HCT116 (cell line): ENCODE results near the gene ZNF581. TPM values are rescaled to one million over a fixed set of nuclear protein-coding genes. Genes with fewer than 3 reads are reported as not detected.

Experiments
- ATAC-seq: fragments of 200-7000 bp; cut with Tn5 transposase; 2 replicates; pipeline ENCODE4 v1.9.1; 2020; ENCODE audit warnings: mild to moderate bottlenecking, moderate library complexity
- BruUV-seq: library from RNA; stranded (reverse); fragments of 400-500 nt; replicated peaks from 2 replicates; lab custom pipeline; 2021; lab: Mats Ljungman, UMichigan
- CTCF ChIA-PET: fragments of 300-600 bp; sonication (Branson Sonifier 250); formaldehyde crosslinking; loops from one replicate; lab custom pipeline; 2021; ENCODE audit warnings: antibody characterized with exemption; lab: Charles Lee
- POLR2A ChIA-PET: fragments of 300-600, 350-600 bp; sonication (Branson Sonifier 250); formaldehyde crosslinking; loops from one replicate; lab custom pipeline; 2021; ENCODE audit warnings: antibody characterized with exemption; lab: Charles Lee
- RAD21 ChIA-PET, 2 experiments: fragments of 300-600 bp; sonication (Branson Sonifier 250); formaldehyde crosslinking; loops; one replicate each; lab custom pipeline; 2023; ENCODE audit warnings: low total read pairs in 2 of 2; ENCODE audit not compliant: uncharacterized antibody in 2 of 2, unreplicated experiment in 2 of 2, low non-redundant PET in 1 of 2; lab: Charles Lee
- DNase-seq: peaks from one replicate; pipeline ENCODE4 v3.0.0-alpha.2; 2010; ENCODE audit warnings: low read depth, low spot score
- H2AFZ ChIP-seq: fragments of 200-600 bp; shearing (Covaris generic), sonication (generic); 2 replicates; pipeline ENCODE4 v1.6.1; 2017; ENCODE audit warnings: low read depth, mixed run types, mixed read lengths, antibody characterized with exemption, low read length; ENCODE audit not compliant: poor library complexity, severe bottlenecking
- H3K27ac ChIP-seq: 2 replicates; pipeline ENCODE4 v1.5.1; 2012; ENCODE audit warnings: low read depth, low read length
- H3K27me3 ChIP-seq: fragments of 200-600 bp; sonication (generic); 2 replicates; pipeline ENCODE4 v1.6.1; 2016; ENCODE audit warnings: mixed run types, low read length, mixed read lengths; ENCODE audit not compliant: insufficient read depth
- H3K36me3 ChIP-seq, 2 experiments: fragments of 200-500 bp in 1 of 2; fragments of 200-600 bp in 1 of 2; sonication (Bioruptor generic) in 1 of 2; sonication (generic) in 1 of 2; 2 replicates each; pipeline versions ENCODE4 v1.5.1 to v1.6.1; 2014 to 2016; ENCODE audit warnings: low read length in 2 of 2, inconsistent platforms in 1 of 2, mixed read lengths in 1 of 2, mixed run types in 1 of 2; ENCODE audit not compliant: insufficient read depth in 2 of 2, control insufficient read depth in 1 of 2
- H3K4me1 ChIP-seq, 2 experiments: fragments of 200-600 bp in 1 of 2; sonication (generic) in 1 of 2; 2 replicates each; pipeline versions ENCODE4 v1.5.1 to v1.6.1; 2012 to 2017; ENCODE audit warnings: low read length in 2 of 2, inconsistent platforms in 1 of 2, mild to moderate bottlenecking in 1 of 2, mixed read lengths in 1 of 2, mixed run types in 1 of 2, moderate library complexity in 1 of 2; ENCODE audit not compliant: insufficient read depth in 2 of 2, control insufficient read depth in 1 of 2
- H3K4me2 ChIP-seq: fragments of 200-600 bp; sonication (generic); 2 replicates; pipeline ENCODE4 v1.6.1; 2017; ENCODE audit warnings: mixed run types, low read length, mixed read lengths
- H3K4me3 ChIP-seq, 2 experiments: fragments of 200-600 bp in 1 of 2; sonication (generic) in 1 of 2; replicated peaks in 1 of 2; 2 replicates each; pipeline ENCODE4 v1.5.1; 2011 to 2016; ENCODE audit warnings: low read length in 2 of 2, control low read depth in 1 of 2, low read depth in 1 of 2, mild to moderate bottlenecking in 1 of 2, mixed read lengths in 1 of 2, mixed run types in 1 of 2
- H3K79me2 ChIP-seq: fragments of 200-600 bp; sonication (generic); 2 replicates; pipeline ENCODE4 v1.6.1; 2017; ENCODE audit warnings: mild to moderate bottlenecking, mixed run types, low read length, moderate library complexity, mixed read lengths; ENCODE audit not compliant: insufficient read depth
- H3K9ac ChIP-seq: fragments of 200-600 bp; sonication (generic); 2 replicates; pipeline ENCODE4 v1.6.1; 2016; ENCODE audit warnings: low read length, mixed read lengths
- H3K9me2 ChIP-seq: fragments of 200-600 bp; sonication (generic), shearing (Covaris generic); 2 replicates; pipeline ENCODE4 v1.6.1; 2017; ENCODE audit warnings: mixed run types, mild to moderate bottlenecking, moderate library complexity; ENCODE audit not compliant: insufficient read depth
- H3K9me3 ChIP-seq, 2 experiments: fragments of 200-500 bp in 1 of 2; fragments of 200-600 bp in 1 of 2; sonication (Bioruptor generic) in 1 of 2; sonication (generic) in 1 of 2; 2 replicates each; pipeline ENCODE4 v1.6.1; 2014 to 2017; ENCODE audit warnings: low read length in 2 of 2, mixed read lengths in 2 of 2, inconsistent platforms in 1 of 2, low read depth in 1 of 2, mild to moderate bottlenecking in 1 of 2, mixed run types in 1 of 2, moderate library complexity in 1 of 2; ENCODE audit not compliant: control insufficient read depth in 1 of 2, insufficient read depth in 1 of 2
- H4K20me1 ChIP-seq: fragments of 200-600 bp; sonication (generic), shearing (Covaris generic); 2 replicates; pipeline ENCODE4 v1.6.1; 2017; ENCODE audit warnings: mixed run types, mild to moderate bottlenecking, moderate library complexity; ENCODE audit not compliant: insufficient read depth
- CBX3 ChIP-seq: IDR thresholded peaks from 2 replicates; pipeline ENCODE4 v1.6.1; 2012; ENCODE audit warnings: low read depth
- ELF1 ChIP-seq: IDR thresholded peaks from 2 replicates; pipeline ENCODE4 v1.6.1; 2012; ENCODE audit warnings: low read depth, borderline replicate concordance
- EZH2phosphoT487 ChIP-seq: fragments of 200-600 bp; IDR thresholded peaks from 2 replicates; pipeline ENCODE4 v1.6.1; 2018; ENCODE audit warnings: antibody characterized with exemption, borderline replicate concordance
- FOSL1 ChIP-seq: IDR thresholded peaks from 2 replicates; pipeline ENCODE4 v1.6.1; 2012; ENCODE audit warnings: low read depth
- JUND ChIP-seq: IDR thresholded peaks from 2 replicates; pipeline ENCODE4 v1.6.1; 2012
- POLR2A ChIP-seq: IDR thresholded peaks from 2 replicates; pipeline ENCODE4 v1.7.0; 2011; ENCODE audit warnings: borderline replicate concordance; ENCODE audit not compliant: insufficient read depth, insufficient read length; ENCODE audit errors: extremely low read depth
- POLR2AphosphoS5 ChIP-seq: IDR thresholded peaks from 2 replicates; pipeline ENCODE4 v1.6.1; 2011; ENCODE audit warnings: mild to moderate bottlenecking, low read depth, low read length, moderate library complexity
- SIN3A ChIP-seq: IDR thresholded peaks from 2 replicates; pipeline ENCODE4 v1.6.1; 2012; ENCODE audit warnings: low read depth
- SP1 ChIP-seq: IDR thresholded peaks from 2 replicates; pipeline ENCODE4 v1.6.1; 2012; ENCODE audit warnings: low read depth
- SRF ChIP-seq: IDR thresholded peaks from 2 replicates; pipeline ENCODE4 v1.6.1; 2012; ENCODE audit warnings: low read depth
- TCF7L2 ChIP-seq: IDR thresholded peaks from 2 replicates; pipeline ENCODE4 v1.7.0; 2011; ENCODE audit warnings: borderline replicate concordance, inconsistent platforms; ENCODE audit not compliant: insufficient read depth, insufficient read length; ENCODE audit errors: extremely low read depth
- YY1 ChIP-seq: IDR thresholded peaks from 2 replicates; pipeline ENCODE4 v1.6.1; 2011; ENCODE audit warnings: low read length, low read depth, moderate library complexity, mild to moderate bottlenecking; ENCODE audit not compliant: insufficient replicate concordance; ENCODE audit errors: extremely low read depth
- ZFX ChIP-seq: fragments of 450-650 bp; IDR thresholded peaks from 2 replicates; pipeline ENCODE4 v1.6.1; 2017
- ZNF274 ChIP-seq: fragments of 200-500 bp; sonication (Bioruptor generic); IDR thresholded peaks from 2 replicates; pipeline ENCODE4 v1.6.1; 2014; ENCODE audit warnings: mild to moderate bottlenecking, low read depth, low read length, inconsistent platforms
- intact Hi-C: fragments of 100-400 bp; cut with micrococcal nuclease; formaldehyde crosslinking; loops from 2 replicates; pipeline ENCODE4 v1.10.0; 2022
- total RNA-seq: library from RNA; stranded (reverse); gene quantifications from one replicate; pipeline ENCODE4 v1.2.1, GENCODE V29; 2021; ENCODE audit not compliant: unreplicated experiment
- TF ChIP-seq, protein P1 (sequence below): IDR thresholded peaks from 2 replicates; pipeline ENCODE4 v1.6.1; 2012
- TF ChIP-seq, protein P2 (sequence below): IDR thresholded peaks from 2 replicates; pipeline ENCODE4 v1.6.1; 2012

Gene ZNF581
- total RNA-seq, 1 experiment from 2014 or later, result 44.4 TPM

GRCh38 chr19:55690769-55691545 is 47.5 kb downstream of the ZNF581 start:
- no peaks in the 10 kb centered on the region for H3K27me3 ChIP-seq
- H3K9me3 ChIP-seq, result no peaks in the 10 kb centered on the region
- H3K27ac ChIP-seq, result no peak overlapping the region
- no peak overlapping the region for H3K4me2 ChIP-seq
- H3K9ac ChIP-seq, result no peak overlapping the region
- H3K79me2 ChIP-seq, result peaks cover 19% of the 10 kb centered on the region
- no peak for TF ChIP-seq POLR2A
- TF ChIP-seq SRF, result no peak
- TF ChIP-seq TCF7L2, result no peak
- no peak for TF ChIP-seq ZFX
- no peak for TF ChIP-seq CBX3
- TF ChIP-seq, all 23 proteins: peak for 0
- ATAC-seq, result no peak
- ChIA-PET CTCF (no interaction called here), POLR2A (no interaction called here), RAD21 (no interaction called here)
- DNase-seq, result no peak
- Histone ChIP-seq H3K9me2 (no peaks in the 10 kb centered on the region), H4K20me1 (no peaks in the 10 kb centered on the region), H2AFZ (no peak overlapping the region), H3K4me3 (no peak overlapping the region), H3K4me1 (no peaks in the 10 kb centered on the region), H3K36me3 (peaks cover 23 to 25% of the 10 kb centered on the region in 2 experiments; a peak in 3 of 4 replicates)
- no TSS peak for BruUV-seq
- intact Hi-C loops, result no loop called here

- DNase-seq, result no peak
- no peak overlapping the region for H3K4me3 ChIP-seq
- POLR2A ChIA-PET, result no interaction called here
- H3K4me2 ChIP-seq, result no peak overlapping the region
- H4K20me1 ChIP-seq, result no peaks in the 10 kb centered on the region
- TF ChIP-seq, protein P1, sequence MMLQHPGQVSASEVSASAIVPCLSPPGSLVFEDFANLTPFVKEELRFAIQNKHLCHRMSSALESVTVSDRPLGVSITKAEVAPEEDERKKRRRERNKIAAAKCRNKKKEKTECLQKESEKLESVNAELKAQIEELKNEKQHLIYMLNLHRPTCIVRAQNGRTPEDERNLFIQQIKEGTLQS, result no peak
- TF ChIP-seq SIN3A (no peak), ELF1 (no peak), JUND (no peak), POLR2AphosphoS5 (no peak), SRF (no peak), FOSL1 (no peak), SP1 (no peak), EZH2phosphoT487 (no peak), ZNF274 (no peak), YY1 (no peak), ZFX (no peak)
- TF ChIP-seq, protein P2, sequence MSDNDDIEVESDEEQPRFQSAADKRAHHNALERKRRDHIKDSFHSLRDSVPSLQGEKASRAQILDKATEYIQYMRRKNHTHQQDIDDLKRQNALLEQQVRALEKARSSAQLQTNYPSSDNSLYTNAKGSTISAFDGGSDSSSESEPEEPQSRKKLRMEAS, result no peak
- TF ChIP-seq, all 23 proteins: peak for 0
- ATAC-seq, result no peak
- RAD21 ChIA-PET, result interaction anchor here in 1 of 2 experiments (0.6 kb wide), 1 partner anchor 269 kb away, joined by 4 read pairs; no protein-coding TSS in a partner anchor
- intact Hi-C loops, result no loop called here
- Histone ChIP-seq H3K27me3 (no peaks in the 10 kb centered on the region), H3K9me2 (no peaks in the 10 kb centered on the region), H3K79me2 (peaks cover 11% of the 10 kb centered on the region), H3K9ac (no peak overlapping the region), H3K27ac (no peak overlapping the region), H3K9me3 (no peaks in the 10 kb centered on the region), H3K36me3 (peaks cover 24 to 28% of the 10 kb centered on the region in 2 experiments; a peak in 3 of 4 replicates), H2AFZ (no peak overlapping the region), H3K4me1 (no peaks in the 10 kb centered on the region)
- BruUV-seq, result no TSS peak
- CTCF ChIA-PET, result no interaction called here
Measured at GRCh38 chr19:55691561-55692481, 48.4 kb downstream of the ZNF581 start.
